GM06990 (cell line): ENCODE data around the gene SRD5A1.

Experiments
- DNase-seq: peaks from one replicate; pipeline ENCODE4 v3.0.0-alpha.2; 2011; ENCODE audit not compliant: insufficient read length; ENCODE audit errors: extremely low read depth
- H3K27me3 ChIP-seq: replicated peaks from 2 replicates; pipeline ENCODE4 v1.6.0; 2011; ENCODE audit warnings: low read length; ENCODE audit not compliant: control insufficient read depth, insufficient read depth
- H3K36me3 ChIP-seq: 2 replicates; pipeline ENCODE4 v1.5.1; 2011; ENCODE audit warnings: low read length; ENCODE audit not compliant: control insufficient read depth, insufficient read depth
- H3K4me3 ChIP-seq: replicated peaks from 2 replicates; pipeline ENCODE4 v1.5.1; 2011; ENCODE audit warnings: low read depth, mild to moderate bottlenecking, control low read depth, low read length
- TF ChIP-seq, protein P1 (sequence below): IDR thresholded peaks from 2 replicates; pipeline ENCODE4 v1.5.1; 2011; ENCODE audit warnings: low read length, control low read depth, mild to moderate bottlenecking, inconsistent platforms; ENCODE audit not compliant: insufficient read depth, poor library complexity, severe bottlenecking

Gene SRD5A1, protein sequence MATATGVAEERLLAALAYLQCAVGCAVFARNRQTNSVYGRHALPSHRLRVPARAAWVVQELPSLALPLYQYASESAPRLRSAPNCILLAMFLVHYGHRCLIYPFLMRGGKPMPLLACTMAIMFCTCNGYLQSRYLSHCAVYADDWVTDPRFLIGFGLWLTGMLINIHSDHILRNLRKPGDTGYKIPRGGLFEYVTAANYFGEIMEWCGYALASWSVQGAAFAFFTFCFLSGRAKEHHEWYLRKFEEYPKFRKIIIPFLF

DNA sequence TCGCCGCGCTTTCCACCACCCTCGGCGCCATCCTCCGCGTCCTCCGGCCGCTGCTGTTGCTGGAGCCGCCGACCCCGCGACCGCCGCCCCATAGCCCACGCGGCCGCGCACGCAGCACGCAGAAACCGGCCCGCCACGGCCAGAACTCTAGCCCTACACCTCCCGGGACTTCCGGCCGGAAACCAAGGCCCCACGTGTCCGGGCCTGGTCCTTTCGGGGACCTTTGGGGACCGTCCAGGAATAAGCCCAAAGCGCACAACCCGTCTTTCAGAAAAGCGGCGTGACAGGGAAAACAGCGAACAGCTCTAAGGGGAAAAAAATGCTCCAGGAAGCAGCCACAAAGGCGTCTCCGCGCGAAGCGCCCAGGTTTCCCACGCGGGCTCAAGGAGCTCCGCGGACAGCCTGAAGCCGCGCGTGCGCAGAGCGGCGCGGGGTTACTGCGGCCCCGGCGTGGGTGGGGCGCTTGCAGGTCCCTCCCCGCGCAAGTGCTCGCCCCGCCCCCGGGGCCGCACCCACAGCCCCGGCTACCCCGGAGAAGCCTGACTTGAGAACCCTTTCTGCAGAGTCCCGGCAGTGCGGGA, at the start of gene SRD5A1, which contains the start of gene NSUN2:
Gene SRD5A1, plus strand, starts transcription at position 553 of the 581 bp plus-strand sequence. CDS start 137 bp downstream, outside the sequence.
Gene NSUN2, minus strand, starts transcription at position 157 of the 581 bp plus-strand sequence. Its CDS starts 65 bp downstream, at position 92.
- TF ChIP-seq, protein P1, sequence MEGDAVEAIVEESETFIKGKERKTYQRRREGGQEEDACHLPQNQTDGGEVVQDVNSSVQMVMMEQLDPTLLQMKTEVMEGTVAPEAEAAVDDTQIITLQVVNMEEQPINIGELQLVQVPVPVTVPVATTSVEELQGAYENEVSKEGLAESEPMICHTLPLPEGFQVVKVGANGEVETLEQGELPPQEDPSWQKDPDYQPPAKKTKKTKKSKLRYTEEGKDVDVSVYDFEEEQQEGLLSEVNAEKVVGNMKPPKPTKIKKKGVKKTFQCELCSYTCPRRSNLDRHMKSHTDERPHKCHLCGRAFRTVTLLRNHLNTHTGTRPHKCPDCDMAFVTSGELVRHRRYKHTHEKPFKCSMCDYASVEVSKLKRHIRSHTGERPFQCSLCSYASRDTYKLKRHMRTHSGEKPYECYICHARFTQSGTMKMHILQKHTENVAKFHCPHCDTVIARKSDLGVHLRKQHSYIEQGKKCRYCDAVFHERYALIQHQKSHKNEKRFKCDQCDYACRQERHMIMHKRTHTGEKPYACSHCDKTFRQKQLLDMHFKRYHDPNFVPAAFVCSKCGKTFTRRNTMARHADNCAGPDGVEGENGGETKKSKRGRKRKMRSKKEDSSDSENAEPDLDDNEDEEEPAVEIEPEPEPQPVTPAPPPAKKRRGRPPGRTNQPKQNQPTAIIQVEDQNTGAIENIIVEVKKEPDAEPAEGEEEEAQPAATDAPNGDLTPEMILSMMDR: no peak

DNA sequence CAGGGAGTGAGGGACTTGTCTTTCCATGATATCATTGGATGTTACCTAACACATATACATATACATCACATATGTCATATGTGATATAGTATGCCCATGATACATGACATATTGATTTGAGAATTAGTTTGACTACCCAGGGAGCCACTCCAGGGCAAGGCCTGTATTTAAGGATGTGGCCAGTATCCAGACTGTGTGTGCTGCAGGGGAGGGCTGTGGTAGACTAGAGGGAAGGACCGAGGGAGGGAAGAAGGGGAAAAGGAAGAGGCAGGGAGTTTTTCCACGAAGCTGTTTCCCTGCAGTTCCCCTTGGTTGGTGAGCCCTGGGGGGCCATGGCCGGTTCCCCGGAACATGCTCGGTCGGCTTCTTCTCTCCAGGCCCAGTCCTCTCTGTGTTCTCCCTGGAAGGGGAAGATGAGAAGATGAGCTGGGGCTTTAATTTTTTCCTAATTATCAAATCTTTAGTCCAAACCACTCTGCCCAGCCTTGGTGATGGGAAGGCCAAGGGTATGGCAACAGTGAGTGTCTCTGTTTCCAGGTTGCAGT, 49.1 kb upstream of the SRD5A1 start:
- no peaks in the 10 kb centered on the region; the same call in 1 of the 2 replicates for H3K27me3 ChIP-seq
- DNase-seq: no peak
- no peak overlapping the region for H3K4me3 ChIP-seq
- no peaks in the 10 kb centered on the region for H3K36me3 ChIP-seq
- TF ChIP-seq, protein P1: no peak

More for the DNA sequence above, at the start of gene SRD5A1, which contains the start of gene NSUN2:
- peak; percentile 96 for DNase-seq
- Histone ChIP-seq H3K4me3 (peak within 1 kb of the TSS; percentile 97), H3K36me3 (peaks cover 5% of the 10 kb centered on the region), H3K27me3 (no peaks in the 10 kb centered on the region)

DNA sequence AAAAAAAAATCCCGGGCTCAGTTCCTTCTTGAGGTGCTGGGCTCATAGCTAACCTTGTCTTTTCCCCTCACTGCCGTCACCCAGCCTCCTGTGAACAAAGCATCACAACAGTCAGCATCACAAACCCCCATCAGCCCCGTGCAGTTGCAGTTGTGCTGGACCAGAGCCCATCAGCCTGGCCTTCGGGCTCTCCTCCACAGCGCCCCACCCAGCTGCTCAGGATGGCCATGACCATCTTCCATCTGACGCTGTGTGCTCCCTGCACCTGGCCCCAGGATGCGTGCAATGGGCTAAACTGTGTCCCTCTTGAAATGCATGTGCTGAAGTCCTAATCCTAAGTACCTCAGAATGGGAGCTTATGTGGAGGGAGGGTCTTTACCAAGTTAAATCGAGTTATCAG, 48.5 kb upstream of the SRD5A1 start:
- Histone ChIP-seq H3K36me3 (no peaks in the 10 kb centered on the region), H3K4me3 (no peak overlapping the region), H3K27me3 (no peaks in the 10 kb centered on the region; the same call in 1 of the 2 replicates)
- TF ChIP-seq, protein P1: no peak
- DNase-seq: no peak

DNA sequence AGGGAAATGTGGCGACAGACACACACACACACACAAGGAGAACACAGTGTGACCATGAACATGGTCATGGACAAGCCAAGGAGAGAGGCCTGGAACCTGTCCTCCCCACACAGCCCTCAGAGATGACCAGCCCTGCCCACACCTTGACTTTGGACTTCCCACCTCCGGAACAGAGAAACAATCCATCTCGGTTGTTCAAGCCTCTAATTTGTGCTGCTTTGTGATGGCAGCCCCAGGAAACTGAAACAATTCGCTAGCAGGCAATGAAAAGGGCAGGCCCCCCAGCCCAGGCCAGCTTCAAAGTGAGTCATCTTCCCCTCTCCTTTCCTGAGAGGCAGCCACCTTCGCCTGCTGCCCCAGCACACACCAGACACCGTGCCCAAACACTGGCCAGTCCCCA, 48.1 kb upstream of the SRD5A1 start:
- Histone ChIP-seq H3K36me3 (no peaks in the 10 kb centered on the region), H3K27me3 (no peaks in the 10 kb centered on the region; the same call in 1 of the 2 replicates), H3K4me3 (no peak overlapping the region)
- DNase-seq: no peak
- TF ChIP-seq, protein P1: no peak

DNA sequence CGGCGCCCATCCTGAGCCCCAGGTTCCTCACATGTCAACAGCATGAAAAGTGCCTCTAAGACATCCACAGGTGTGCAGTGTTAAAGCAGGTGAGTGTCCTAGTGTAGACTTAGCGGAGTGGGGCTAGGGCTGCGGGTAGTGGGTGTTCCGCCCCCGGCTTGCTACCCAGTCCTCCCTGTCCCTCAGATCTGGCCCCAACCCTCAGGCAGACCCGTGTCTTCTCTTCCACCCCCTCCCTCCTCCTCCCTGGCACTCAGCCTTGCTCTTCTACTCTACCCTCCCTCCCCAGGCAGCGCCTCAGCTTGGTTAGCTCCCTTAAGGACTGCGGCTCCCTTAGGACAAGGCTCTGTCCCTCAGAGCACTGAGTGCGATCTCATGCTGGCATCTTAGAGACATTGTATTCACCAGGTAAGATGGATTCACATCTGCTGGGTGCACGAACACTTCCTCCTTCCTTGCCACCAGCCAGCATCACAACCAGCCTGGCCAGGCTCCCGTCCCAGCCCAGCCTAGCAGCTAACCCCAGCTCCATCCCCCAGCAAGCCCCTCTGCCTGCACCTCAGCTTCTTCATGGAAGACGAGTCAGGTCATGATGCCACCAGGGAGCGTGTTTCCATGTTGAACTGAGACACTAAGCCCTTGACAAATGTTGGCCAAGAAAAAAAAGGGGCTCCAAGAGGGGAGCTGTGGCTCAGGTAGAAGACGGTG, 47.1 kb upstream of the SRD5A1 start:
- TF ChIP-seq, protein P1: no peak
- no peaks in the 10 kb centered on the region for H3K36me3 ChIP-seq
- H3K27me3 ChIP-seq: no peaks in the 10 kb centered on the region; the same call in 1 of the 2 replicates
- no peak overlapping the region for H3K4me3 ChIP-seq
- DNase-seq: no peak
